Renal pelvis (tissue), 4 donors: ENCODE data around the gene TDRD1. TPM values are rescaled to one million over a fixed set of nuclear protein-coding genes. Genes with fewer than 3 reads are reported as not detected.

Experiments
- DNase-seq: peaks from one replicate; pipeline ENCODE4 v3.0.0-alpha.2; 2013
- polyA plus RNA-seq, 3 donors: library from polyadenylated mRNA; unstranded; fragments of 120-200 nt; gene quantifications; one replicate each; pipeline ENCODE4 v1.2.1, GENCODE V29; 2013; ENCODE audit not compliant: insufficient read length in 3 of 3

TDRD1 gene
- polyA plus RNA-seq, 3 donors: 0.04 TPM; not detected in 2

GRCh38 chr10:114175667-114176066, 3.5 kb upstream of the TDRD1 start:
- DNase-seq: no peak

- DNase-seq: no peak
Observed at GRCh38 chr10:114176511-114176910, 2.6 kb upstream of the TDRD1 start.

GRCh38 chr10:114179747-114180146, 594 bp downstream of the TDRD1 start:
- DNase-seq: no peak

- no peak for DNase-seq
Observed at GRCh38 chr10:114180937-114181336, 1.8 kb downstream of the TDRD1 start.

- DNase-seq: peak; percentile 23
Observed at GRCh38 chr10:114181971-114182370, 2.8 kb downstream of the TDRD1 start.

GRCh38 chr10:114183563-114183962, 4.4 kb downstream of the TDRD1 start:
- DNase-seq: no peak

- no peak for DNase-seq
Observed at GRCh38 chr10:114184276-114184675, 5.1 kb downstream of the TDRD1 start.

GRCh38 chr10:114188001-114188400, 8.8 kb downstream of the TDRD1 start:
- DNase-seq: no peak

- DNase-seq: no peak
Observed at GRCh38 chr10:114188900-114189299, 9.7 kb downstream of the TDRD1 start.

GRCh38 chr10:114189700-114190099, 10.5 kb downstream of the TDRD1 start:
- no peak for DNase-seq

GRCh38 chr10:114195079-114195478, 15.9 kb downstream of the TDRD1 start:
- no peak for DNase-seq

GRCh38 chr10:114199239-114199638, 20.1 kb downstream of the TDRD1 start:
- DNase-seq: no peak

- no peak for DNase-seq
Observed at GRCh38 chr10:114202812-114203211, 23.7 kb downstream of the TDRD1 start.

GRCh38 chr10:114206902-114207301, 27.7 kb downstream of the TDRD1 start:
- DNase-seq: no peak

GRCh38 chr10:114207349-114207748, 28.2 kb downstream of the TDRD1 start:
- no peak for DNase-seq

- DNase-seq: no peak
Observed at GRCh38 chr10:114208351-114208750, 29.2 kb downstream of the TDRD1 start.

GRCh38 chr10:114212153-114212552, 33.0 kb downstream of the TDRD1 start:
- no peak for DNase-seq

- no peak for DNase-seq
Observed at GRCh38 chr10:114215033-114215432, 35.9 kb downstream of the TDRD1 start.

GRCh38 chr10:114220281-114220680, 41.1 kb downstream of the TDRD1 start:
- no peak for DNase-seq

GRCh38 chr10:114221235-114221634, 42.1 kb downstream of the TDRD1 start:
- no peak for DNase-seq

GRCh38 chr10:114223066-114223465, 43.9 kb downstream of the TDRD1 start:
- DNase-seq: no peak

GRCh38 chr10:114228156-114228555, 49.0 kb downstream of the TDRD1 start:
- DNase-seq: no peak

- no peak for DNase-seq
Observed at GRCh38 chr10:114232561-114233176, 53.5 kb downstream of the TDRD1 start.

- no peak for DNase-seq
Observed at GRCh38 chr10:114233482-114233881, 54.3 kb downstream of the TDRD1 start.

GRCh38 chr10:114234132-114234531, 55.0 kb downstream of the TDRD1 start:
- DNase-seq: no peak
